ENCODE measurements around the gene FAM32A.

- TF ChIP-seq HDAC6 (IDR thresholded peaks at IDR 0.05; ENCODE audit: low read depth, low read length) = no peak
- no peak for TF ChIP-seq GABPA (IDR thresholded peaks at IDR 0.05; ENCODE audit: borderline replicate concordance, insufficient read depth, low read length)
- TF ChIP-seq EZH2 (IDR thresholded peaks at IDR 0.05; ENCODE audit: low read depth, low read length, severe bottlenecking) = no peak
- TF ChIP-seq CTCF (IDR thresholded peaks at IDR 0.05; ENCODE audit: control extremely low read depth in 1 of 3, insufficient read depth in 1 of 3, low read depth in 1 of 3, low read length in 3 of 3) = no peak
- TF ChIP-seq RNF2 (IDR thresholded peaks at IDR 0.05; ENCODE audit: borderline replicate concordance, low read depth, low read length, missing control alignments, poor library complexity, severe bottlenecking) = no peak
- no peak for TF ChIP-seq POLR2A (IDR thresholded peaks at IDR 0.05; ENCODE audit: control extremely low read depth in 1 of 2, low read depth in 2 of 2, low read length in 2 of 2)
- no peak for TF ChIP-seq EP300 (IDR thresholded peaks at IDR 0.05; ENCODE audit: borderline replicate concordance in 1 of 2, low read depth in 2 of 2, low read length in 2 of 2)
- no peak for TF ChIP-seq POLR2AphosphoS5 (IDR thresholded peaks at IDR 0.05; ENCODE audit: low read depth, low read length)
- no peak for TF ChIP-seq TEAD4 (IDR thresholded peaks at IDR 0.05; ENCODE audit: low read depth, low read length)
Measured at GRCh38 chr19:16142032-16142580, 43.1 kb upstream of the FAM32A start.

Data from H1 (cell line).